Measurements from ENCODE around the gene LIG1. TPM values are rescaled to one million over a fixed set of nuclear protein-coding genes. Genes with fewer than 3 reads are reported as not detected.

LIG1 gene
- total RNA-seq, 1 experiment from 2014 or later: 116 TPM

DNA sequence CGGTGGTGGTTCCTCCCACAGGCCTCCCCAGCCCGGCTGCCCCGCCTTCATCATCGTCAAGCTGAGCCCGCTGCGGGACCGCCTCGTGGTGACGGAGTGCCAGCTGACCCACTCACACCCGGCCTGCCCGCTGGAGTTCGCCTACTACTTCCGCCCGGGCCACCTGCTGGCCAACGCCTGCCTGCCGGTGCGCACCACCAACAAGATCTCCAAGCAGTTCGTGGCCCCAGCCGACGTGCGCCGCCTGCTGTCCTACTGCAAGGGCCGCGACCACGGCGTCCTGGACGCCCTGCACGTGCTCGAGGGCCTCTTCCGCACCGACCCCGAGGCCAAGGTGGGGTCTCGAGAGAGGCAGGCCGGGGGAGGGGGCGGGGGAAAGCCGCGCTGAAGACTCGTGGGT is 12.3 kb upstream of the LIG1 start:
- H3K4me1 ChIP-seq (replicated peaks; ENCODE audit: insufficient read depth): no peaks in the 10 kb centered on the region
- H3K27ac ChIP-seq: no peak overlapping the region
- no peaks in the 10 kb centered on the region for H3K9me2 ChIP-seq (ENCODE audit: insufficient read depth)
- no peak overlapping the region for H3K4me3 ChIP-seq
- no peaks in the 10 kb centered on the region for H3K79me2 ChIP-seq (ENCODE audit: low read depth)
- no peaks in the 10 kb centered on the region for H3K27me3 ChIP-seq (ENCODE audit: insufficient read depth, low read depth)
- intact Hi-C loops (cut with micrococcal nuclease; ENCODE audit: unreplicated experiment): no loop called here
- peaks cover 9% of the 10 kb centered on the region for H3F3A ChIP-seq (ENCODE audit: insufficient read depth, low read depth)
- DNase-seq: no peak
- no peak overlapping the region for H3K4me2 ChIP-seq
- BruUV-seq (replicated peaks): no TSS peak
- TF ChIP-seq, protein P1, sequence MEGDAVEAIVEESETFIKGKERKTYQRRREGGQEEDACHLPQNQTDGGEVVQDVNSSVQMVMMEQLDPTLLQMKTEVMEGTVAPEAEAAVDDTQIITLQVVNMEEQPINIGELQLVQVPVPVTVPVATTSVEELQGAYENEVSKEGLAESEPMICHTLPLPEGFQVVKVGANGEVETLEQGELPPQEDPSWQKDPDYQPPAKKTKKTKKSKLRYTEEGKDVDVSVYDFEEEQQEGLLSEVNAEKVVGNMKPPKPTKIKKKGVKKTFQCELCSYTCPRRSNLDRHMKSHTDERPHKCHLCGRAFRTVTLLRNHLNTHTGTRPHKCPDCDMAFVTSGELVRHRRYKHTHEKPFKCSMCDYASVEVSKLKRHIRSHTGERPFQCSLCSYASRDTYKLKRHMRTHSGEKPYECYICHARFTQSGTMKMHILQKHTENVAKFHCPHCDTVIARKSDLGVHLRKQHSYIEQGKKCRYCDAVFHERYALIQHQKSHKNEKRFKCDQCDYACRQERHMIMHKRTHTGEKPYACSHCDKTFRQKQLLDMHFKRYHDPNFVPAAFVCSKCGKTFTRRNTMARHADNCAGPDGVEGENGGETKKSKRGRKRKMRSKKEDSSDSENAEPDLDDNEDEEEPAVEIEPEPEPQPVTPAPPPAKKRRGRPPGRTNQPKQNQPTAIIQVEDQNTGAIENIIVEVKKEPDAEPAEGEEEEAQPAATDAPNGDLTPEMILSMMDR (conservative IDR thresholded peaks at IDR 0.05): no peak
- TF ChIP-seq EZH2 (IDR thresholded peaks at IDR 0.05; ENCODE audit: low read depth): no peak
- POLR2A ChIA-PET (ENCODE audit: unreplicated experiment): no interaction called here
- H3K9me3 ChIP-seq (ENCODE audit: insufficient read depth, low read depth): 0 out of 2 replicates have a peak, but pooled peaks cover 7% of the 10 kb centered on the region
- H3K36me3 ChIP-seq (ENCODE audit: low read depth): peaks cover 9% of the 10 kb centered on the region; the same call in 1 of the 2 replicates
- no peak overlapping the region for H2AFZ ChIP-seq
- CTCF ChIA-PET: no interaction called here
- H4K20me1 ChIP-seq (ENCODE audit: insufficient read depth): no peaks in the 10 kb centered on the region

DNA sequence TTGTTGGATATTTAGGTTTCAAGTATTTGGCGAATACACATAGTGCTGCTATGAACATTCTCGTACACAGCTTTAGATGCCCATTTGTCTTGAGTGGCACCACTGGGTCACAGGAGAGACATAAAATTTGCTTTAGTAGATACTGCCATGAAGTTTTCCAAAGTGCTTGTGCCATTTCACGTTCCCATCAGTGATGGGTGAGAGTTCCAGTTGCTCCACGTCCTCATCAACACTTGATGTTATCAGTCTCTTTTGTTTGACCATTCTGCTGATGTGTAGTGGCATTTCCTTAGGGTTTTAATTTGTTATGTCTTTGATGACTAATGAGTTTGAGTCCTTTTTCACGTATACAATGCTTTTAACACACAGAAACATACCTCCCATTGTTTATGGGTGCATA is 11.4 kb upstream of the LIG1 start:
- no peaks in the 10 kb centered on the region for H3K4me1 ChIP-seq (replicated peaks; ENCODE audit: insufficient read depth)
- no peaks in the 10 kb centered on the region for H3K79me2 ChIP-seq (ENCODE audit: low read depth)
- H3F3A ChIP-seq (ENCODE audit: insufficient read depth, low read depth): peaks cover 9% of the 10 kb centered on the region; the same call in 1 of the 2 replicates
- H3K4me2 ChIP-seq: no peak overlapping the region
- ChIA-PET CTCF (no interaction called here), POLR2A (ENCODE audit: unreplicated experiment) (no interaction called here)
- intact Hi-C loops (cut with micrococcal nuclease; ENCODE audit: unreplicated experiment): no loop called here
- no TSS peak for BruUV-seq (replicated peaks)
- no peak overlapping the region for H3K27ac ChIP-seq
- H2AFZ ChIP-seq: no peak overlapping the region
- H3K27me3 ChIP-seq (ENCODE audit: insufficient read depth, low read depth): no peaks in the 10 kb centered on the region
- no peak overlapping the region for H3K4me3 ChIP-seq
- TF ChIP-seq EZH2 (IDR thresholded peaks at IDR 0.05; ENCODE audit: low read depth): no peak
- TF ChIP-seq, protein P1 (conservative IDR thresholded peaks at IDR 0.05): no peak
- 0 out of 2 replicates have a peak, but pooled peaks cover 7% of the 10 kb centered on the region for H3K9me3 ChIP-seq (ENCODE audit: insufficient read depth, low read depth)
- H3K9me2 ChIP-seq (ENCODE audit: insufficient read depth): no peaks in the 10 kb centered on the region
- DNase-seq: no peak
- no peaks in the 10 kb centered on the region for H4K20me1 ChIP-seq (ENCODE audit: insufficient read depth)
- H3K36me3 ChIP-seq (ENCODE audit: low read depth): peaks cover 9% of the 10 kb centered on the region; the same call in 1 of the 2 replicates

DNA sequence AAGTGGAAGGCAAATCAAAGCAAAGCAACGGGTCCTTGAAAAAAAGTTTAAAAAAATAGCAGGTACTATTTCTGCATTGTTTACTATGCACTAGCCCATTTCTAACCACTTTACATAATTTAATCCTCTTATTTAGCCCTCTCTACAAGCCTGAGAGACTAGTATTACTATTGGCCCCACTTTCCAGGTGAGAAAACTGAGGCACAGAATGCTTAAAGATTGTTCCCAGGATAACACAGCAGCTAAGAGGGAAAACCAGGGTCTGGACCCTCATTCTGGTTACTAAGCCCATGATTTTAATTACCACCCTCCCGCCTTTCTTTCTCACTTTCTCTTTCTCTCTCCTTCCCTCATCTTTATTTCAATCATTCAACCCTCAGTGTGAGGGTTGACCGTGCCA is 6.1 kb upstream of the LIG1 start:
- Histone ChIP-seq H3K27me3 (ENCODE audit: insufficient read depth, low read depth) (no peaks in the 10 kb centered on the region), H3K9me3 (ENCODE audit: insufficient read depth, low read depth) (0 out of 2 replicates have a peak, but pooled peaks cover 3% of the 10 kb centered on the region), H2AFZ (no peak overlapping the region), H3K27ac (no peak overlapping the region), H3K36me3 (ENCODE audit: low read depth) (peaks cover 21% of the 10 kb centered on the region), H3K79me2 (ENCODE audit: low read depth) (peaks cover 18% of the 10 kb centered on the region), H4K20me1 (ENCODE audit: insufficient read depth) (no peaks in the 10 kb centered on the region), H3K4me1 (replicated peaks; ENCODE audit: insufficient read depth) (peaks cover 5% of the 10 kb centered on the region; the same call in 1 of the 2 replicates), H3K9me2 (ENCODE audit: insufficient read depth) (no peaks in the 10 kb centered on the region), H3F3A (ENCODE audit: insufficient read depth, low read depth) (peaks cover 7% of the 10 kb centered on the region; the same call in 1 of the 2 replicates), H3K4me3 (no peak overlapping the region), H3K4me2 (no peak overlapping the region)
- ChIA-PET POLR2A (ENCODE audit: unreplicated experiment) (no interaction called here), CTCF (no interaction called here)
- intact Hi-C loops (cut with micrococcal nuclease; ENCODE audit: unreplicated experiment): no loop called here
- DNase-seq: no peak
- no peak for TF ChIP-seq EZH2 (IDR thresholded peaks at IDR 0.05; ENCODE audit: low read depth)
- TF ChIP-seq, protein P1 (conservative IDR thresholded peaks at IDR 0.05): no peak
- no TSS peak for BruUV-seq (replicated peaks)

All from PC-9 (cell line).